Nephron (organoid): Measurements from ENCODE around the gene JPH4.

ENCODE experiments used
- H3K27ac Mint-ChIP-seq, 3 experiments: 2 replicates each; pipeline ENCODE4 v1.8.0; 2020; ENCODE audit warnings: mixed read lengths in 3 of 3, mild to moderate bottlenecking in 2 of 3, moderate library complexity in 1 of 3
- H3K27me3 Mint-ChIP-seq: 2 replicates; pipeline ENCODE4 v1.8.0; 2021; ENCODE audit warnings: low read depth, mild to moderate bottlenecking, moderate library complexity, mixed read lengths
- H3K36me3 Mint-ChIP-seq: 2 replicates; pipeline ENCODE4 v1.8.0; 2020; ENCODE audit warnings: low read depth, mixed read lengths
- H3K4me1 Mint-ChIP-seq: 2 replicates; pipeline ENCODE4 v1.8.0; 2020; ENCODE audit warnings: mixed read lengths
- H3K4me3 Mint-ChIP-seq, 3 experiments: 2 replicates each; pipeline ENCODE4 v1.8.0; 2020; ENCODE audit warnings: mild to moderate bottlenecking in 3 of 3, mixed read lengths in 3 of 3, moderate library complexity in 2 of 3
- H3K9me3 Mint-ChIP-seq: 2 replicates; pipeline ENCODE4 v1.8.0; 2020; ENCODE audit warnings: mixed read lengths
- TF ChIP-seq, protein P1 (sequence below), 3 experiments: fragments of 200-600 bp; sonication (generic); IDR thresholded peaks; one replicate each; pipeline ENCODE4 v1.5.0; 2021; ENCODE audit warnings: antibody characterized with exemption in 3 of 3; ENCODE audit not compliant: unreplicated experiment in 3 of 3

The JPH4 gene

DNA sequence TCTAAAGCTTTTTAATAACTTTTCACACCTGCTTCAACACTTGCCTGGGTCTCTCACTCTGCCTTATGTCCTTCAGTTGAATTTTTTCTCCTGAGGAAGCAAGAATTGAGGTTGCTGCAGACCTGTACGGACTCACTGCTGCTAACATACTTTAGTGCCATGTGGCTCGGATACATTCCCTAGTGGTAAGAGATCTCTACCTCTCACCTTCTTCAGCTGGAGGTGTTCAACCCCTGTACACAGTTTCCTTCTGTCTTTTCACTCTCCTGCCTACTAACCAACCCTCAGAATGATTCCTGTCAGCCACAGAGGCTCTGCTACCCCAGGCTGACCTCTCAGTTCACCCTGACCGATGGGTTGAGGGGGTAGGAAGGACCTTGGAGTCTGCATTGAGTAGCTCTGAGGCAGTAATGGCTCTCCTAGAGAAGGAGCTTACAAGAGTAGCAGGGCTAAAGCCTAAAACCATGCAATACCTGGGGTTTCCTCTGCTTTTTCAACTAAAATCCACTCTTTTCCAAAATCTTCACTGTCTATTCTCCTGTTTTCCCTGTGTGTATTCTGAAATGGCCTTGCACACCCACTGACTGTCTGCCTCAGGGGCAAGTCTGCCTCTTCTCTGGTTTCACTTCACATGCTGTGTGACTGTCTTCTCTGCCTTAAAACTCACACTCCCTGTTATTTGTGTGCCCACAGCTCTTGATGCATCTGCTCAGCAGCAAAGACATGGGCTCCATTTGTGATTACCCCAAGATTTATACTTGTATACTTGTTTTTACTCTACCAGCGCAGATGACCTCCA is 43.5 kb upstream of the JPH4 start:
- Mint-ChIP-seq H3K9me3 (peaks cover 17% of the 10 kb centered on the region), H3K36me3 (no peaks in the 10 kb centered on the region), H3K4me3 (no peak overlapping the region), H3K27me3 (peaks cover 18% of the 10 kb centered on the region), H3K4me1 (no peaks in the 10 kb centered on the region), H3K27ac (no peak overlapping the region)
- TF ChIP-seq, protein P1, sequence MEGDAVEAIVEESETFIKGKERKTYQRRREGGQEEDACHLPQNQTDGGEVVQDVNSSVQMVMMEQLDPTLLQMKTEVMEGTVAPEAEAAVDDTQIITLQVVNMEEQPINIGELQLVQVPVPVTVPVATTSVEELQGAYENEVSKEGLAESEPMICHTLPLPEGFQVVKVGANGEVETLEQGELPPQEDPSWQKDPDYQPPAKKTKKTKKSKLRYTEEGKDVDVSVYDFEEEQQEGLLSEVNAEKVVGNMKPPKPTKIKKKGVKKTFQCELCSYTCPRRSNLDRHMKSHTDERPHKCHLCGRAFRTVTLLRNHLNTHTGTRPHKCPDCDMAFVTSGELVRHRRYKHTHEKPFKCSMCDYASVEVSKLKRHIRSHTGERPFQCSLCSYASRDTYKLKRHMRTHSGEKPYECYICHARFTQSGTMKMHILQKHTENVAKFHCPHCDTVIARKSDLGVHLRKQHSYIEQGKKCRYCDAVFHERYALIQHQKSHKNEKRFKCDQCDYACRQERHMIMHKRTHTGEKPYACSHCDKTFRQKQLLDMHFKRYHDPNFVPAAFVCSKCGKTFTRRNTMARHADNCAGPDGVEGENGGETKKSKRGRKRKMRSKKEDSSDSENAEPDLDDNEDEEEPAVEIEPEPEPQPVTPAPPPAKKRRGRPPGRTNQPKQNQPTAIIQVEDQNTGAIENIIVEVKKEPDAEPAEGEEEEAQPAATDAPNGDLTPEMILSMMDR (IDR thresholded peaks at IDR 0.05; ENCODE audit: unreplicated experiment in 3 of 3): no peak

DNA sequence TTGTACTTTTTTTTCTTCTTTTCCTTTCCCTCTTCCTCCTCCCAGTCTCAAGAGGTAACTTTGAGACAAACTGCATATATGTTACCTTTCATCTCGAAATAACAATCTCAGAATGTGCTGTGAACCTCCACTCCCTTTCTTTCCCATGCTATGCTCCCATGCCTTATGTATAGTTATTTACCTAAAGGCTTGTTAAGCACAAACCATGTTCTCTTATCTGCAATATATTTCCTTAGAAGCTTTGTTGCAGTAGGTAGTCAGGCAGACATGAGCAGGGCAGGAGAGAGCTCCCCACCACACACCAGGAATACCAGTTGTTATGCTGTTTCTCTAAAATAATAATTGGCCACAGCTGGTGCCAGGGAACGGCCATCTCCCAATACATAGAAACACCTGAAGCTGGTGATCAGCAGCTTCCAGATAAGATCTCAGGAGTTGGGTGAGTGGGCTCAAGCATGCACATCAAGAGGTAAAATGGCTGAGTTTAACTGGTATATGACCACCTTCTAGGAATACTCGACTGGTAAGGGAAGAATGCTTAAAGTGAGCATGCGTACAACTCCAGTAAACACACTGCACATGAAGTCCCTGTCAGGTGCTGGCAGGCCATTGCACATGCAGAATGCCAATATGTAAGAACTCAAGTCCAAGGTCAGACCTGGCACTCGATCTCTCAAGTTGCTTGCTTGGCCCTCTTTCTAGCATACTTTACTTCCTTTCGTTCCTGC is 42.8 kb upstream of the JPH4 start:
- no peak overlapping the region for H3K27ac Mint-ChIP-seq
- no peaks in the 10 kb centered on the region for H3K4me1 Mint-ChIP-seq

DNA sequence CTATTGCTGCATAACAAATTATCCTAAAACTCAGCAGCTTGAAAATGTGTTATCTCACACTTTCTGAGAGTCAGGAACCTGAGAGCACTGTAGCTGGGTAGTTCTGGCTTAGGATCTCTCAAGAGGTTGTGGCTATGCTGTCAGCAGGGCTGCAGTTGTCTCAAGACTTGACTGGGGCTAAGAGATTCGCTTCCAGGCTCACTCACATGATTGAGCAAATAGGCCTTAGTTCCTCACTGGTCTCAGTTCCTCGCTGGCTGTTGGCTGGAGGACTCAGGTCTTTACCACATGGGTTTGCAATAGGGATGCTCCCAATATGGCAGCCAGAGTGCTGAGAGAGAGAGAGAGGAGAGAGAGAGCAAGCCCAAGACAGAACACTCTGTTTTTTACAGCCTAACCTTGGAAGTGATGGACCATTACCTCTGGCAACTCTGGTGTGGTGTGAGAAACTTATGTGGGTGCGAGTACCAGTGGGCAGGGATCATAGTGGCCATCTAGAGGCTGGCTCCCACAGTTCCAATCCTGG is 41.6 kb upstream of the JPH4 start:
- TF ChIP-seq, protein P1 (IDR thresholded peaks at IDR 0.05; ENCODE audit: unreplicated experiment in 3 of 3): no peak
- Mint-ChIP-seq H3K27me3 (peaks cover 15% of the 10 kb centered on the region), H3K4me1 (no peaks in the 10 kb centered on the region), H3K27ac (no peak overlapping the region), H3K9me3 (peaks cover 16% of the 10 kb centered on the region), H3K4me3 (no peak overlapping the region), H3K36me3 (no peaks in the 10 kb centered on the region)

More for the DNA sequence above, 42.8 kb upstream of the JPH4 start:
- Mint-ChIP-seq H3K4me3 (no peak overlapping the region), H3K27me3 (peaks cover 15% of the 10 kb centered on the region), H3K36me3 (no peaks in the 10 kb centered on the region), H3K9me3 (peaks cover 17% of the 10 kb centered on the region)
- TF ChIP-seq, protein P1 (IDR thresholded peaks at IDR 0.05; ENCODE audit: unreplicated experiment in 3 of 3): no peak

DNA sequence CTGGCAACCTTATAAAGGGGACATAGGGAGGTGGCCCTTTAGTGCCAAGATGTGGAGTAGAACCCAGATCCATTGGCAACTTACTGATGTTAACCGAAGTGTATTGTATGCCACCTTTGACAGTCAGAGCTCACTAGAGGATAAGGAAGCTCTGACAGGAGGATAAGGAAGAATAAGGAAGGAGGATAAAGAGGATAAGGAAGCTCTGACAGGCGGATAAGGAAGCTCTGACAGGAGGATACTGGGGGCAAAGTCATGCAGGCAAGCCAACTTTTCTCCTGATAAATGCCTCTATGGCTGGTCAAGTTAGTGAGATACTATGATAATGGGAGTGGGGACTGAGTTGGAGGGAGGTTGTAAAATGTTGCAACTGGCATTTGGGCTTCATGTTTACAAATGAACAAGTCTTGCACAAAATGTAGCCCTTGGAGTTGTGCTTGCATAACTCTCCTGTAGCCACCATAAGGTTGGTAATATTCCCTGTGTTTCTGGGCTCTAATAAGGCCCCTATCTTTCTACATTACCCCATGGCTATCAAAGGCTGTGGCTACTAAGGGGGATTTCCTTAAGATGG is 39.9 kb upstream of the JPH4 start:
- H3K27me3 Mint-ChIP-seq: peaks cover 22% of the 10 kb centered on the region
- TF ChIP-seq, protein P1 (IDR thresholded peaks at IDR 0.05; ENCODE audit: unreplicated experiment in 3 of 3): no peak

DNA sequence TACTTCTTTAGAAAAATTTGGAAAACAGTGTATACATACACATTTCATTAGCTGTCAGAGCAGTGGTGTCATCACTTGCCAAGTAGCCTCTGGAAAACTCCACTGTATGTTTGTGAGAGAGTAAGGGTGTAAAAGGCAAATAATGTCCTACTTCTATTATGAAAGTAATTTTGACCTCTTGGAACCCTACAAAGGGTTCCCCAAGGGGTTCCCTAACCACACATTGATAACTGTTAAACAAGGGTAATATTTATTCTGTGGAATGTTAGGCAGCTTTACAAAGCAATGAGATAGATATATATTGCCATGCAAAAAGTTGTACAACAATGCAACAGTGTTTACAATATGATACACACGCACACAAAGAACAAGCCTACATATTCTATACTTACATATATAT is 38.9 kb upstream of the JPH4 start:
- Mint-ChIP-seq H3K4me3 (no peak overlapping the region), H3K27ac (no peak overlapping the region), H3K4me1 (no peaks in the 10 kb centered on the region), H3K27me3 (peaks cover 22% of the 10 kb centered on the region), H3K9me3 (peaks cover 2% of the 10 kb centered on the region), H3K36me3 (no peaks in the 10 kb centered on the region)
- TF ChIP-seq, protein P1 (IDR thresholded peaks at IDR 0.05; ENCODE audit: unreplicated experiment in 3 of 3): no peak

More for the DNA sequence above, 39.9 kb upstream of the JPH4 start:
- no peak overlapping the region for H3K27ac Mint-ChIP-seq
- no peaks in the 10 kb centered on the region for H3K36me3 Mint-ChIP-seq
- H3K4me3 Mint-ChIP-seq: no peak overlapping the region
- no peaks in the 10 kb centered on the region for H3K4me1 Mint-ChIP-seq
- peaks cover 7% of the 10 kb centered on the region for H3K9me3 Mint-ChIP-seq
